Ishikawa (cell line): Measurements from ENCODE around the gene SETBP1.

Source experiments
- CEBPB ChIP-seq: IDR thresholded peaks from 2 replicates; pipeline ENCODE4 v1.6.1; 2012
- CREB1 ChIP-seq: IDR thresholded peaks from 2 replicates; pipeline ENCODE4 v1.6.1; 2012; ENCODE audit warnings: low read depth
- EGR1 ChIP-seq: IDR thresholded peaks from 2 replicates; pipeline ENCODE4 v1.6.1; 2012
- EP300 ChIP-seq: IDR thresholded peaks from 2 replicates; pipeline ENCODE4 v1.6.1; 2012; ENCODE audit warnings: borderline replicate concordance
- FOXM1 ChIP-seq: IDR thresholded peaks from 2 replicates; pipeline ENCODE4 v1.6.1; 2012; ENCODE audit warnings: low read depth, borderline replicate concordance
- NFIC ChIP-seq: IDR thresholded peaks from 2 replicates; pipeline ENCODE4 v1.6.1; 2012
- RAD21 ChIP-seq: IDR thresholded peaks from 2 replicates; pipeline ENCODE4 v1.6.1; 2012; ENCODE audit warnings: low read depth
- TAF1 ChIP-seq: IDR thresholded peaks from 2 replicates; pipeline ENCODE4 v1.6.1; 2012; ENCODE audit warnings: low read depth, mild to moderate bottlenecking
- TCF12 ChIP-seq: IDR thresholded peaks from 2 replicates; pipeline ENCODE4 v1.6.1; 2012; ENCODE audit warnings: low read depth
- TEAD4 ChIP-seq: IDR thresholded peaks from 2 replicates; pipeline ENCODE4 v1.6.1; 2012
- YY1 ChIP-seq: IDR thresholded peaks from 2 replicates; pipeline ENCODE4 v1.6.1; 2012; ENCODE audit warnings: low read depth
- ZBTB7A ChIP-seq: IDR thresholded peaks from 2 replicates; pipeline ENCODE4 v1.6.1; 2012; ENCODE audit warnings: low read depth
- TF ChIP-seq, protein P1 (sequence below): IDR thresholded peaks from 2 replicates; pipeline ENCODE4 v1.6.1; 2012; ENCODE audit warnings: low read depth, mild to moderate bottlenecking
- TF ChIP-seq, protein P2 (sequence below): IDR thresholded peaks from 2 replicates; pipeline ENCODE4 v1.6.1; 2012
- TF ChIP-seq, protein P3 (sequence below): IDR thresholded peaks from 2 replicates; pipeline ENCODE4 v1.6.1; 2012

The SETBP1 gene

DNA sequence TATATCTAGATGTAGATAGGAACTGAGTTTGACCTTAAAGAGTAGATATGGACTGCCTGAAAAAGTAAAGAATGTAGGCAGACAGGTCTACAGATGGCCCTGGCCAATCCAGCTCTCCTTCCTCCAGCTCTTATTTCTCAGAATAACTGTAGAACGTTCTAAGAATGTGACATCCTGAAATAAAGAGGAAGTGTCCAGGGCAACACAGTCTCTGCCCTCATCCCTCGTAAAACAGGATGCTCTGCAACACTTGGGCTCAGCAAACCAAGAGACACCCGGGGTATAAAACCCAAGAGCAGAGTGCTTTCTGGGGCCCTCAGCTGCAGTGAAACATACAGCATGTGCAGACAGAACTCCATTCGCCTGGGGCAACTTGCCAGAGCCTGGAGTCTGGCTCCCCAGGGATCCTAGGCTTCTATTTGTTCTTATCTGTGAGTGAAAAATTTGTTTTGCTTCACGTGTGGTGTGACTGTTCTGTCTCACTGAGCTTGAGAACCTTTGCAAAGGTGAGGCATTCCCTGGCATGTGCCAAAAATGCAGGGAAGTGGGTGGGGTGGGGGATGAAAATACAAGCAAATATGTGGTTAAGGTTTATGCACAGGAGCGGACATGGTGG lies 401.0 kb downstream of the SETBP1 start:
- 0 out of 2 replicates have a peak, but pooled peaks have one; percentile 17 for TF ChIP-seq EGR1
- TF ChIP-seq EP300: peak; percentile 58; the same call in 1 of the 2 replicates
- TF ChIP-seq TEAD4: peak; percentile 83
- peak; percentile 67; the same call in 1 of the 2 replicates for TF ChIP-seq TCF12
- TF ChIP-seq NFIC: peak; percentile 81
- TF ChIP-seq RAD21: 0 out of 2 replicates have a peak, but pooled peaks have one; percentile 4
- no peak for TF ChIP-seq TAF1
- TF ChIP-seq FOXM1: no peak

DNA sequence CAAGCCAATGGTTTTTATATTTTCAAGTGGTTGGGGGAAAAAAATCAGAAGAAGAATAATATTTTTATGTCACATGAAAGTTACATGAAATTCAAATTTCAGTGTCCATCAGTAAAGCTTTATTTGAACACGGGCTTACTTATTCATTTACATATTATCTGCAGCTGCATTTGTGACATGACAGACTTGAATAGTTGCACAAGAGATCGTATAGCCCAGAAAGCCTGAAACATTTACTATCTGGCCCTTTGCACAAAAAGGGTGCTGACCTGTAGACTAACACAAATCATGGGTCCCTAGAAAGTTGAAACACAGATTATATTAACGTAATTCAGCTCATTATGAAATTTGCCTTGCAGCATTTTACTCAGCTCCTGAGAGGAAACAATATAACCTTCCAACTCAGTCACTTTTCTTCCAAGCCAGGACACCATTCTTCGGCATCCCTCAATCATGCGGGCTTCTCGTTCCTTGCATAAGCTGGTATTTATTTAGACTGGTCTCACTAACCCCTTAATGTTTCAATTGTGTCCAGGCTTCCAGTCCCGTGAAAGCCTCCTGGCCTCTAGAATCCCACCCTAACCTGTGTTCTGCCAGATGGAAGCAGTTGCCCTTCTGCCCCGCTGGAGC lies 402.7 kb downstream of the SETBP1 start:
- TF ChIP-seq EGR1: no peak
- TF ChIP-seq NFIC: no peak
- no peak for TF ChIP-seq CEBPB
- no peak for TF ChIP-seq TEAD4
- TF ChIP-seq, protein P1, sequence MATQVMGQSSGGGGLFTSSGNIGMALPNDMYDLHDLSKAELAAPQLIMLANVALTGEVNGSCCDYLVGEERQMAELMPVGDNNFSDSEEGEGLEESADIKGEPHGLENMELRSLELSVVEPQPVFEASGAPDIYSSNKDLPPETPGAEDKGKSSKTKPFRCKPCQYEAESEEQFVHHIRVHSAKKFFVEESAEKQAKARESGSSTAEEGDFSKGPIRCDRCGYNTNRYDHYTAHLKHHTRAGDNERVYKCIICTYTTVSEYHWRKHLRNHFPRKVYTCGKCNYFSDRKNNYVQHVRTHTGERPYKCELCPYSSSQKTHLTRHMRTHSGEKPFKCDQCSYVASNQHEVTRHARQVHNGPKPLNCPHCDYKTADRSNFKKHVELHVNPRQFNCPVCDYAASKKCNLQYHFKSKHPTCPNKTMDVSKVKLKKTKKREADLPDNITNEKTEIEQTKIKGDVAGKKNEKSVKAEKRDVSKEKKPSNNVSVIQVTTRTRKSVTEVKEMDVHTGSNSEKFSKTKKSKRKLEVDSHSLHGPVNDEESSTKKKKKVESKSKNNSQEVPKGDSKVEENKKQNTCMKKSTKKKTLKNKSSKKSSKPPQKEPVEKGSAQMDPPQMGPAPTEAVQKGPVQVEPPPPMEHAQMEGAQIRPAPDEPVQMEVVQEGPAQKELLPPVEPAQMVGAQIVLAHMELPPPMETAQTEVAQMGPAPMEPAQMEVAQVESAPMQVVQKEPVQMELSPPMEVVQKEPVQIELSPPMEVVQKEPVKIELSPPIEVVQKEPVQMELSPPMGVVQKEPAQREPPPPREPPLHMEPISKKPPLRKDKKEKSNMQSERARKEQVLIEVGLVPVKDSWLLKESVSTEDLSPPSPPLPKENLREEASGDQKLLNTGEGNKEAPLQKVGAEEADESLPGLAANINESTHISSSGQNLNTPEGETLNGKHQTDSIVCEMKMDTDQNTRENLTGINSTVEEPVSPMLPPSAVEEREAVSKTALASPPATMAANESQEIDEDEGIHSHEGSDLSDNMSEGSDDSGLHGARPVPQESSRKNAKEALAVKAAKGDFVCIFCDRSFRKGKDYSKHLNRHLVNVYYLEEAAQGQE: no peak
- TF ChIP-seq, protein P2, sequence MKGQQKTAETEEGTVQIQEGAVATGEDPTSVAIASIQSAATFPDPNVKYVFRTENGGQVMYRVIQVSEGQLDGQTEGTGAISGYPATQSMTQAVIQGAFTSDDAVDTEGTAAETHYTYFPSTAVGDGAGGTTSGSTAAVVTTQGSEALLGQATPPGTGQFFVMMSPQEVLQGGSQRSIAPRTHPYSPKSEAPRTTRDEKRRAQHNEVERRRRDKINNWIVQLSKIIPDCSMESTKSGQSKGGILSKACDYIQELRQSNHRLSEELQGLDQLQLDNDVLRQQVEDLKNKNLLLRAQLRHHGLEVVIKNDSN: no peak
- TF ChIP-seq ZBTB7A: no peak
- no peak for TF ChIP-seq RAD21
- TF ChIP-seq TAF1: no peak
- TF ChIP-seq, protein P3, sequence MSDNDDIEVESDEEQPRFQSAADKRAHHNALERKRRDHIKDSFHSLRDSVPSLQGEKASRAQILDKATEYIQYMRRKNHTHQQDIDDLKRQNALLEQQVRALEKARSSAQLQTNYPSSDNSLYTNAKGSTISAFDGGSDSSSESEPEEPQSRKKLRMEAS: no peak
- no peak for TF ChIP-seq TCF12
- no peak for TF ChIP-seq EP300
- TF ChIP-seq FOXM1: no peak
- TF ChIP-seq YY1: no peak
- no peak for TF ChIP-seq CREB1

DNA sequence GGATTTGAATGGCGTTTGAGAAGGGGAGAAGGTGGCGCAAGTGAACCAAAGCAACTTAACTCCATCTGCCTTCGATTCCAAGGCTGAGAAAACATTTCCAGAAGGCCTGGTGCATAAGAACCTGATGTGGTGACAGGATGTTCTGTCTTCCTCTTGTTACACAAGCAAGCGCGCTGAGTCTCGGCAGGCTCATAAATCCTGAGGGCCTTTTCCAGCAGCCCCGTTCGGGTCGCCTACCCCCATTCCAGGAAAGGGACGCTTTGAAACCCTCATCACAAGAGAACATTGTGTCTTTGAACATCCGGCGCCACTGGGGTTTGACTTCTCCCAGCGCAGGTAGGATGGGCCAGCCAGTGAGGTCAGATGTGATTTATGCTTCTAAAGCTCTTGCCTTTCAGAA lies 403.5 kb downstream of the SETBP1 start:
- no peak for TF ChIP-seq FOXM1
- TF ChIP-seq ZBTB7A: no peak
- no peak for TF ChIP-seq CREB1
- TF ChIP-seq, protein P2: no peak
- TF ChIP-seq RAD21: no peak
- no peak for TF ChIP-seq NFIC
- TF ChIP-seq, protein P3: no peak
- TF ChIP-seq TEAD4: no peak
- TF ChIP-seq EP300: no peak
- no peak for TF ChIP-seq EGR1
- TF ChIP-seq CEBPB: no peak
- TF ChIP-seq, protein P1: no peak
- TF ChIP-seq YY1: no peak
- TF ChIP-seq TAF1: no peak
- no peak for TF ChIP-seq TCF12

DNA sequence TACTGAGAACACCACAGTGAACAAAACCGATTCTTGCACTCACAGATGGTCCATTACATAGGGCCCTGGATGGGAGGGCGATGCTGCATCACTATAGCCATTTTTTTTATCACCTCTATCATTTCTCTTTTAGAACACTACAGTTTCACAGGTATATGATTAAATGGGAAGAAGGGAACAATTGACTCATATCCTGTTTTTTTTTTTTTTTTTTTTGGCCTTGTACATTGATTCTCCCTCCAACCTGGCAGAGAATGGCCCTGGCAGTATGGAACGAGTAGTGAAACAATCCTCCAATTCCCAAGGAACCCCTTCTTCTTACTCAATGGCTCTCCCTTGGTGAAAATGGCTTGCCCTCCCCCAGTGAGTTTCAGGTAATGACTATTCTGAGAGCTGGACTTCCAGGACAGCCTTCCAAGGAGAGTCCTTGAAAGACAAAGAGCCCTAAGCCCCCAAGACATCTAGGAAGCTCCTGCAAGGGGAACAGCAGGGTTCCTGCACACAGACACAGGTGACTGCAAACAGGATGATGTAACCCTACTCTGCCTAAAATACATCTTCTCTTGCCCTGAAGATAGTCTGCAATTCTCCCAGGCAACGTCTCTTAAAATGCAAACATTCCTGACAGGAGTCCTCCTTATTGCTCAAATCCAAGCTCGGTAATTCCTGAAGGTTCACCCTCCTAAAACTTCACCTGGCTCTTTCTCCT lies 405.4 kb downstream of the SETBP1 start:
- TF ChIP-seq TCF12 (no peak), CREB1 (no peak), EP300 (no peak), FOXM1 (no peak), YY1 (no peak), TAF1 (no peak), NFIC (no peak), CEBPB (no peak), TEAD4 (no peak), EGR1 (no peak), RAD21 (no peak), ZBTB7A (no peak)
- TF ChIP-seq, protein P2: no peak
- TF ChIP-seq, protein P1: no peak
- TF ChIP-seq, protein P3: no peak
